Skeletal muscle tissue (tissue), 4 donors: ENCODE measurements around the gene LRIT1. TPM values are rescaled to one million over a fixed set of nuclear protein-coding genes. Genes with fewer than 3 reads are reported as not detected.

ENCODE experiments used
- H3K27ac ChIP-seq: one replicate; pipeline ENCODE4 v1.7.0; 2013; ENCODE audit warnings: mild to moderate bottlenecking, low read depth, low read length, inconsistent platforms
- H3K27me3 ChIP-seq, 3 donors: one replicate each; pipeline ENCODE4 v1.7.0; 2013; ENCODE audit warnings: low read length in 3 of 3; ENCODE audit not compliant: control insufficient read depth in 3 of 3, insufficient read depth in 3 of 3
- H3K36me3 ChIP-seq, 3 donors: one replicate each; pipeline ENCODE4 v1.7.0; 2013; ENCODE audit warnings: low read length in 3 of 3; ENCODE audit not compliant: control insufficient read depth in 3 of 3, insufficient read depth in 3 of 3
- H3K4me1 ChIP-seq, 3 donors: one replicate each; pipeline ENCODE4 v1.7.0; 2013; ENCODE audit warnings: low read length in 3 of 3, mild to moderate bottlenecking in 3 of 3; ENCODE audit not compliant: control insufficient read depth in 3 of 3, insufficient read depth in 3 of 3
- H3K4me3 ChIP-seq, 3 donors: one replicate each; pipeline ENCODE4 v1.7.0; 2013; ENCODE audit warnings: low read length in 3 of 3
- H3K9ac ChIP-seq, 3 donors: one replicate each; pipeline ENCODE4 v1.7.0; 2013; ENCODE audit warnings: low read length in 3 of 3, mild to moderate bottlenecking in 3 of 3, moderate library complexity in 2 of 3, low read depth in 1 of 3
- H3K9me3 ChIP-seq, 3 donors: one replicate each; pipeline ENCODE4 v1.7.0; 2013; ENCODE audit warnings: low read length in 3 of 3; ENCODE audit not compliant: control insufficient read depth in 3 of 3
- total RNA-seq: library from RNA; depleted of rRNA; stranded (reverse); fragments of >200 nt; gene quantifications from one replicate; pipeline ENCODE4 v1.2.3, GENCODE V29; 2014
- donor health status: Osteomylitis.

LRIT1 gene
- total RNA-seq, 1 donor from 2014 or later: not detected

- peaks cover 0 to 13% (median 5%) of the 10 kb centered on the region in 3 donors for H3K27me3 ChIP-seq
- H3K4me3 ChIP-seq: no peak overlapping the region
- no peaks in the 10 kb centered on the region for H3K36me3 ChIP-seq
- H3K4me1 ChIP-seq: no peaks in the 10 kb centered on the region
- no peak overlapping the region for H3K9ac ChIP-seq
- H3K27ac ChIP-seq: no peak overlapping the region
- H3K9me3 ChIP-seq: no peaks in the 10 kb centered on the region
Observed at GRCh38 chr10:84205049-84205852, 36.1 kb downstream of the LRIT1 start.

GRCh38 chr10:84204610-84205009 lies 36.7 kb downstream of the LRIT1 start:
- Histone ChIP-seq H3K9ac (no peak overlapping the region), H3K36me3 (no peaks in the 10 kb centered on the region), H3K4me1 (no peaks in the 10 kb centered on the region), H3K27ac (no peak overlapping the region), H3K4me3 (no peak overlapping the region), H3K27me3 (peaks cover 0 to 13% (median 5%) of the 10 kb centered on the region in 3 donors), H3K9me3 (no peaks in the 10 kb centered on the region)

GRCh38 chr10:84204122-84204521 lies 37.2 kb downstream of the LRIT1 start:
- Histone ChIP-seq H3K9ac (no peak overlapping the region), H3K4me3 (no peak overlapping the region), H3K36me3 (no peaks in the 10 kb centered on the region), H3K27ac (no peak overlapping the region), H3K9me3 (no peaks in the 10 kb centered on the region), H3K27me3 (peaks cover 0 to 13% (median 5%) of the 10 kb centered on the region in 3 donors), H3K4me1 (no peaks in the 10 kb centered on the region)

- Histone ChIP-seq H3K27me3 (peaks cover 5 to 18% (median 16%) of the 10 kb centered on the region in 3 donors), H3K4me1 (no peaks in the 10 kb centered on the region), H3K9ac (no peak overlapping the region), H3K4me3 (no peak overlapping the region), H3K36me3 (no peaks in the 10 kb centered on the region), H3K27ac (no peak overlapping the region), H3K9me3 (no peaks in the 10 kb centered on the region)
Observed at GRCh38 chr10:84202349-84202748, 39.0 kb downstream of the LRIT1 start.

GRCh38 chr10:84201682-84202081 lies 39.7 kb downstream of the LRIT1 start:
- Histone ChIP-seq H3K36me3 (no peaks in the 10 kb centered on the region), H3K4me3 (no peak overlapping the region), H3K9me3 (no peaks in the 10 kb centered on the region), H3K27ac (no peak overlapping the region), H3K4me1 (no peaks in the 10 kb centered on the region), H3K27me3 (peaks cover 9 to 23% (median 22%) of the 10 kb centered on the region in 3 donors), H3K9ac (no peak overlapping the region)

GRCh38 chr10:84201244-84201606 lies 40.1 kb downstream of the LRIT1 start:
- peaks cover 13 to 27% (median 24%) of the 10 kb centered on the region in 3 donors for H3K27me3 ChIP-seq
- no peak overlapping the region for H3K27ac ChIP-seq
- H3K9ac ChIP-seq: no peak overlapping the region
- no peaks in the 10 kb centered on the region for H3K4me1 ChIP-seq
- H3K9me3 ChIP-seq: no peaks in the 10 kb centered on the region
- no peak overlapping the region for H3K4me3 ChIP-seq
- H3K36me3 ChIP-seq: no peaks in the 10 kb centered on the region

- no peak overlapping the region for H3K4me3 ChIP-seq
- no peaks in the 10 kb centered on the region for H3K4me1 ChIP-seq
- no peaks in the 10 kb centered on the region for H3K36me3 ChIP-seq
- H3K9me3 ChIP-seq: no peaks in the 10 kb centered on the region
- peaks cover 18 to 31% (median 29%) of the 10 kb centered on the region in 3 donors for H3K27me3 ChIP-seq
- no peak overlapping the region for H3K9ac ChIP-seq
- H3K27ac ChIP-seq: no peak overlapping the region
Observed at GRCh38 chr10:84200537-84201243, 40.7 kb downstream of the LRIT1 start.

- Histone ChIP-seq H3K4me1 (peaks cover 0 to 6% (median 4%) of the 10 kb centered on the region in 3 donors), H3K4me3 (no peak overlapping the region), H3K36me3 (no peaks in the 10 kb centered on the region), H3K27me3 (peaks cover 38 to 51% (median 44%) of the 10 kb centered on the region in 3 donors), H3K9me3 (no peaks in the 10 kb centered on the region), H3K27ac (no peak overlapping the region), H3K9ac (no peak overlapping the region)
Observed at GRCh38 chr10:84198206-84198915, 43.0 kb downstream of the LRIT1 start.

GRCh38 chr10:84197643-84198042 lies 43.7 kb downstream of the LRIT1 start:
- H3K9me3 ChIP-seq: no peaks in the 10 kb centered on the region
- H3K27ac ChIP-seq: no peak overlapping the region
- no peaks in the 10 kb centered on the region for H3K36me3 ChIP-seq
- no peak overlapping the region for H3K9ac ChIP-seq
- peaks cover 42 to 54% (median 43%) of the 10 kb centered on the region in 3 donors for H3K27me3 ChIP-seq
- H3K4me1 ChIP-seq: peaks cover 0 to 6% (median 4%) of the 10 kb centered on the region in 3 donors
- H3K4me3 ChIP-seq: no peak overlapping the region
